ENCODE data around the gene TEX11.
"Not testable (repeated sequence)": the region's sequence is repeated elsewhere in the genome, so short reads cannot be mapped to it uniquely, and the experiment has no call there.

The TEX11 gene

GRCh38 chrX:70908541-70908940, at the start of gene TEX11:
Gene TEX11, minus strand, starts transcription at chrX:70908711. Its CDS starts 922 bp downstream, at chrX:70907789.
- no peak for ATAC-seq

GRCh38 chrX:70954871-70955270, 46.4 kb upstream of the TEX11 start:
- ATAC-seq = no peak

DNA sequence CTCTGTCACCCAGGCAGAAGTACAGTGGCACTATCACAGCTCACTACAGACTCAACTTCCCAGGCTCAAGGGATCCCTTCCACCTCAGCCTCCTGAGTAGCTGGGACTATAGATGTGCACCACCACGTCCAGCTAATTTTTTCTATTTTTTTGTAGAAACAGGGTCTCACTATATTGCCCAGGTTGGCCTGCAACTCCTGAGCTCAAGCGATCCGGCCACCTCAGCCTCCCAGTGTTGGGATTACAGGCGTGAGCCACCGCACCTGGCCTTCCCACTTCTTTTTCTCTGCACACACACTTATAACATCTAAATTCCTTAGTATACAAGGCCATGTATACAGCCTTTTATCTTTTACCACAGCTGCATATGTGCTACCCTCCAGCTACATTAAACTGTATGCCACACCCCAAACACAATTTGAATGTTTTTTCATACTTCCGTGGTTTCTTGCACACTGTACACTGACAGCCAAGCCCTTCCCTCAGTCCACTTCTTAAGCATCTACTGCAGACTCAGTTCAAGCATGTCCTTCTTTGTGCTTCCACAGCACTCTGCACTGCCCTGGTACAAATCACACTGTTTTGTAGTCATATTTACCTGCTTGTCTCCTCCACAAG, 15.9 kb upstream of the TEX11 start:
- no peak for ATAC-seq

DNA sequence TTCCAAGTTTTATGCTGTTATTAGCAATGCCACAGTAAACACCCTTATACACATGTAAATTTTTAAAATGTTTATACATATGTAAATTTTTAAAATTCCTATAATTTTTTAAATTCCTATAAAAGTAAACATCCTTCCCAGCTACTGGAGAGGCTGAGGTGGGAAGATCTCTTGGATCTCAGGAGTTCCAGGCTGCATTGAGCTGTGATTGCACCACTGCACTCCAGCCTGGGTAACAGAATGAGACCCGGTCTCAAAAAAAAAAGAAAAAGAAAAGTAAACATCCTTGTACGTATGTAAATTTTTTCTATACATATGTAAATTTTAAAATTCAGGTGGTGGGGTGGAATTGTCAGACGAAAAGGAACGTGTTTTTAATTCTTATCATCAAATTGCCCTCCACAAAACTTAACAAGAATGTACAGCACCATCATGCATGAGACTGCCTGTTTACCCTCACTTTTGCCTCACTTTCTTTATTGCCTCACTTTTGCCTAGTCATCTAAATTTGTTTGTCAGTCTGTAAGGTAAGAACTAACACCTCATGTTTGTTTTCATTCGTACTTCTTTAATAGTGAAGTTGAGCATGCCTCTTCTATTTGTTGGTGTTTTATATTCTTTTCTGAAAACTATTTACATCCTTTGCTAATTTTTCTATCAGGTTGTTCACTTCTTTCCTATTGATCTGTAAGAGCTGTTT, 14.4 kb upstream of the TEX11 start:
- ATAC-seq = no peak

DNA sequence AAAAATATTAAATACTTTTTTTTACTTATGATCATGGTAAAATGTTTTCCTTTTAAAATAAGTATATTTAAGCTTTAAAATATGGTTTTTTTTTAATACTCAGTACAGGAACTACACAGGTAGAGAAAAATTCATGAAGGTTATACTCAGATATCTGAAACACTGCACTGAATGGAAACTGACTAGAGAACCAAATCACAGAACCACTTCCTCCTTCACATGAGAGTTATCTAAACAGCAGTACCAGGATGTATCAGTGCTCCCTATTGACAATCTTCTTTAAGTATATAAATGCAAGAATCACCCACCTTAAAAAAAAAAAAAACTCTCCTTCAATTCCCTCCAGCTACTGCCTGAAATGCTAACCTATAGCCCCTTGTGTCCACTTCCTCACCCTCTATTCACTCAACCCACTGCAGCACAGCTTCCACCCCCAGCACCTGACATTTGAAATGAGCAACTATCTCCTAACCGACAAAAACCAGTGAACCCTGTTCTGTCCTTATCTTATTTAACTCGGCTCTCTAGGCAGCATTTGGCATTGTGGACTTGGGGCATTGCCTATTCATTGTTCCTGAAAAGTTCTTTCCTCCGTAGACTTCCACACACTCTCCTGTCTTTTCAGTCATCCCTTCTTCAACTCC, 13.3 kb upstream of the TEX11 start:
- ATAC-seq = no peak

- no peak for ATAC-seq
These were observed 8.2 kb upstream of the TEX11 start for GRCh38 chrX:70916754-70917153.

- no peak for ATAC-seq
These were observed 611 bp downstream of the TEX11 start for GRCh38 chrX:70907900-70908299.

- no peak for ATAC-seq
These were observed 7.0 kb downstream of the TEX11 start for GRCh38 chrX:70901465-70901864.

GRCh38 chrX:70890441-70890840, 18.1 kb downstream of the TEX11 start:
- not testable (repeated sequence) for ATAC-seq

GRCh38 chrX:70878902-70879301, 29.6 kb downstream of the TEX11 start:
- no peak for ATAC-seq

DNA sequence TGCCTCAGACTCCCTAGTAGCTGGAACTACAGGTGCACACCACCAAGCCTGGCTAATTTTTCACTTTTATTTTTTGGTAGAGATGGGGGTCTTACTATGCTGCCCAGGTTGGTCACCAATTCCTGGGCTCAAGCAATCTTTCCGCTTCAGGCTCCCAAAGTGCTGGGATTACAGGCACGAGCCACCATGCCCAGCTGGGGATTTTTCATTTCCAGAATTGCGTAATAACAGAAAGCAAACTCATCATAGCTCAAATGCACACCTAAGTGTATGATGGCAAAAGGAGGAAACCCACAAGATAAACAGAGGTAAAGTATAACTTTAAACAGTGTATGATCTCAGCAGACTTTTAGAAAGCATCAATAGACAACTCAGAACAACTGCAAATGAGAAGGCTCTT, 56.2 kb downstream of the TEX11 start:
- no peak for ATAC-seq

DNA sequence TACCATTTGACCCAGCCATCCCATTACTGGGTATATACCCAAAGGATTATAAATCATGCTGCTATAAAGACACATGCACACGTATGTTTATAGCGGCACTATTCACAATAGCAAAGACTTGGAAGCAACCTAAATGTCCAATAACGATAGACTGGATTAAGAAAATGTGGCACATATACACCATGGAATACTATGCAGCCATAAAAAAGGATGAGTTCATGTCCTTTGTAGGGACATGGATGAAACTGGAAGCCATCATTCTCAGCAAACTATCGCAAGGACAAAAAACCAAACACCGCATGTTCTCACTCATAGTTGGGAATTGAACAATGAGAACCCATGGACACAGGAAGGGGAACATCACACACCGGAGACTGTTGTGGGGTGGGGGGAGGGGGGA, 64.4 kb downstream of the TEX11 start:
- not testable (repeated sequence) for ATAC-seq

DNA sequence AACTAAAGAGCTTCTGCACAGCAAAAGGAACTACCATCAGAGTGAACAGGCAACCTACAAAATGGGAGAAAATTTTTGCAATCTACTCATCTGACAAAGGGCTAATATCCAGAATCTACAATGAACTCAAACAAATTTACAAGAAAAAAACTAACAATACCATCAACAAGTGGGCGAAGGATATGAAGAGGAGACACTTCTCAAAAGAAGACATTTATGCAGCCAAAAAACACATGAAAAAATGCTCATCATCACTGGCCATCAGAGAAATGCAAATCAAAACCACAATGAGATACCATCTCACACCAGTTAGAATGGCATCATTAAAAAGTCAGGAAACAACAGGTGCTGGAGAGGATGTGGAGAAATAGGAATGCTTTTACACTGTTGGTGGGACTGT, 64.9 kb downstream of the TEX11 start:
- not testable (repeated sequence) for ATAC-seq

GRCh38 chrX:70834589-70834988, 73.9 kb downstream of the TEX11 start:
- ATAC-seq = no peak

DNA sequence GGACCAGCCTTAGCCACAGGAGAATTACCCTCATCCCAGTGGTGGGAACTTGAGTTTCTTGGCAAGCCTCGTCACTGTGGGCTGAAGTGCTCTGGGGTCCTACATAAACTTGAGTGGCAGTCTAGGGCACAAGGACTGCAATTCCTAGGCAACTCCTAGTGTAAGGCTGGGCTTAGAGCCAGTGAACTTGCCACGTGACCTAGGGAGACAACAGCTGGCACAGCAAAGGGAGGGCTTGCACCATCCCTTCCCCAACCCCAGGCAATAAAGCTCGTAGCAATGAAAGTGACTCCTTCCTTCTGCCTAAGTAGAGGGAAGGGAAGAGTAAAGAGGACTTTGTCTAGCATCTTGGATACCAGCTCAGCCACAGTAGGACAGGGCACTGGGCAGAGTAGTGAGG, 81.8 kb downstream of the TEX11 start:
- ATAC-seq = no peak

DNA sequence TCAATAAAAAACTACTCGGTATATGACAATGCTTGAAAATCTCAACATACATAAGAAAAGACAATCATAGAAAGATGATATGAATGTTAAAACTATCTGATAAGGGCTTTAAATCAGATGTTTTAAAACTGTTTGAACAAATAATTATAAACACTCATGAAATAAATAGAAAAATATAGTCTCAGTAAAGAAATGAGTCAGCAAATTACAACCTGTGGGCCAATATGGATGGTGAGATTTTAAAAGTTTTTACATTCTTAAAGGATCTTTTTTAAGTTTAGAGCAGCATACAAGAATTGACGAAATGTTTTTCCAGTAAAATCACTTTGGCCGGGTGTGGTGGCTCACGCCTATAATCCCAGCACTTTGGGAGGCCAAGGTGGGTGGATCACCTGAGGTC, 83.1 kb downstream of the TEX11 start:
- ATAC-seq = no peak

DNA sequence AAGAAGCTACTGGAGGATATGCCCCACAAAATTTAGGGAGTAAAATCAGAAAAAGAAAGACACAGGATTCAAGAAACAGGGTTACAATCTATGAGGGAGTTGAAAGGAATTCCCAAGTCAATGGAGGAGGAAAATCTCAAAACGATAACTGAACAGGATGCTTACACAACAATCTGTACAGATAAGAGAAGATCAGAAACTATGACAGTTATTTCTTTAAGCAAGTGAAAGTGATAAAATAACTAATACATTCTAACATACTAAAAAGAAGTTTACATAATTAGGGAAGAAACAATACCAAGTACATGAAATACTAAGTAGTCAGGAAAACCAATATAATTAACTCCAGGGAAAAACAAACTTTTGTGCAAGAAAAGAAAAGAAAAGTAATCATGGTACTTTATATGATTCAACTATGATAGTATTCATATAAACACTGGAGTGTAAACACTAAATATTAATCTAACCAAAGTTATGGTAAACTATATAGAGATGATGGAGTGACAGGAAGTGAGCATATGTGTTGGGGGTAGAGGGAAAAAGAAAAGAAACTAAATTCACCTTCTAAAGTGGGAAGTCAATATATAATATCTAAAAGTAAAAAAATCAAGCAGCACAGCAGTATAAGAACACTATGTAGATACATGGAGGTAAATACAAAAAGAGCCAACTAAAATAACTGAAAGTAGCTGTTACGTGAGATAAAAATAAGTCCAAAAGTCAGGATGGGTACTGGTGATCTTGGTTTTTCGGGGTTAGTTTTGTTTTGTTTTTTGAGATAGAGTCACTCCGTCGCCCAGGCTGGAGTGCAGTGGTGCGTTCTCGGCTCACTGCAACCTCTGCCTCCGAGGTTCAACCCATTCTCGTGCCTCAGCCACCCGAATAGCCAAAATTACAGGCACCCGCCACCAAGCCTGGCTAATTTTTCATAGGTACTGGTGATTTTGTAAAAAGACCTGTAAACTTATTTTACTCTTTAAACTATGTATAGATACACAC, 99.3 kb downstream of the TEX11 start:
- ATAC-seq = no peak

GRCh38 chrX:70806081-70806480, 102.4 kb downstream of the TEX11 start:
- ATAC-seq = no peak

DNA sequence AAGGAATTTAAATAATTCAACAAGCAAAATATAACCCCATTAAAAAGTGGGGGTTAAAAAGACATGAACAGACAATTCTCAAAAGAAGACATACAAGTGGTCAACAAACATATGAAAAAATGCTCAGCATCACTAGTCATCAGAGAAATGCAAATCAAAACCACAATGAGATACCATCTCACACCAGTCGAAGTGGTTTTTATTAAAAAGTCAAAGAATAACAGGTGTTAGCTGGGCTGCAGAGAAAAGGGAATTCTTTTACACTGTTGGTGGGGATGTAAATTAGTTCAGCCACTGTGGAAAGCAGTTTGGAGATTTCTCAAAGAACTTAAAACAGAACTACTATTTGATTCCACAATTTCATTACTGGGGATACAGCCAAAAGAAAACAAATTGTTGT, 111.8 kb downstream of the TEX11 start:
- ATAC-seq = not testable (repeated sequence)

DNA sequence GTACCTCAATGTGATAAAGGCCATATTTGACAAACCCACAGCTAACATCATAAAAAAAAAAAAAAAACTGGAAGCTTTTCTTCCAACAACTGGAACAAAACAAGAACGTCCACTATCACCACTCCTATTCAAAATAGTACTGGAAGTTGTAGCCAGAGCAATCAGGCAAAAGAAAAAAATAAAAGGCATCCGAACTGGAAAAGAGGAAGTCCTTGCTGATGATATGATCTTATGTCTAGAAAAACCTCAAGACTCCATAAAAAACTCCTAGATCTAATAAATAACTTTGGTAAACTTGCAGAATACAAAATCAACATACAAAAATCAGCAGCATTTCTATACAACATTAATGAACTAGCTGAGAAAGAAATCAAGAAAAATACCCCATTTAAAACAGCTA, 134.3 kb downstream of the TEX11 start:
- ATAC-seq = no peak

DNA sequence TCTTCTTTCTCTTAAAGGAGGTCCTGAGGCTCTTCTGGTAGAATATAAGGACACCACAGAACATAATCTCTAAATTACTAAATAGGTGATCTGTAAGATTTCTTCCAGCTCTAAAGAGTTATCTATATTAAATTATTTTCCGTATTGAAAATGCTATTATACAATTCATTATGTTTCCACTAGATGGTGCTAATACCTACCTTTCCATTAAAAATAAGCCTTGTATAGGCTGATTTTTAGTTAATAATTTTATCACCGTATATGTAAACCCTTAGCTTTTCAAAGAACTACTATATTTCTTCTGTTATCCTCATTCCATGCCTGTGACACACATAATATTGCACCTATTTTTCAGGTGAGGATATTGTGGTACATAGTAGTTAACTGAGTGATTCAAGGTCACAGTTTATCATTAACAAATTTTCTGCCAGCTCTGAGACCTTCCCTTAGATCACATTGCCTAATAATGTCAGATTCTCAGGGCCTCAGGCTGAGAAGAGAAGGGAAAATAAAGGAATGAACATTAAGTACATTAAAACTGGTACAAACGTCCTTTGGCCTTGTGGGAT, 138.8 kb downstream of the TEX11 start:
- no peak for ATAC-seq

- ATAC-seq = no peak
These were observed 146.2 kb downstream of the TEX11 start for GRCh38 chrX:70762285-70762684.

DNA sequence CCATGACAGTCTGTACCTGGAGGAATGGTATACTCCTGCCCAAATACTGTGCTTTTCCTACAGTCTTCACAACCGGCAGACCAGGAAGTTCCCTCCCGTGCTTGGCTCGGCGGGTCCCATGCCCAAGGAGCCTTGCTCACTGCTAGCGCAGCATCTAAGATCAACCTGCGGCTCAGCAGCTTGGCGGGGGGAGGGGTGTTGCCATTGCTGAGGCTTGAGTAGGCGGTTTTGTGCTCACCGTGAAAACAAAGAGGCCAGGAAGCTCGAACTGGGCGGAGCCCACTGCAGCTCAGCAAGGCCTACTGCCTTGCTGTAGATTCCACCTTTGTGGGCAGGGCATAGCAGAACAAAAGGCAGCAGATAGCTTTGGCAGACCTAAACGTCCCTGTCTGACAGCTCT, 152.7 kb downstream of the TEX11 start:
- ATAC-seq = peak; percentile 35 to 62
